Fibroblast of upper back skin (primary cell): Measurements from ENCODE around the gene GAS7.
"Not testable (repeated sequence)": the region's sequence is repeated elsewhere in the genome, so short reads cannot be mapped to it uniquely, and the experiment has no call there.

Experiments
- DNase-seq: peaks from one replicate; pipeline ENCODE4 v3.0.0-alpha.2; 2013

The GAS7 gene

DNA sequence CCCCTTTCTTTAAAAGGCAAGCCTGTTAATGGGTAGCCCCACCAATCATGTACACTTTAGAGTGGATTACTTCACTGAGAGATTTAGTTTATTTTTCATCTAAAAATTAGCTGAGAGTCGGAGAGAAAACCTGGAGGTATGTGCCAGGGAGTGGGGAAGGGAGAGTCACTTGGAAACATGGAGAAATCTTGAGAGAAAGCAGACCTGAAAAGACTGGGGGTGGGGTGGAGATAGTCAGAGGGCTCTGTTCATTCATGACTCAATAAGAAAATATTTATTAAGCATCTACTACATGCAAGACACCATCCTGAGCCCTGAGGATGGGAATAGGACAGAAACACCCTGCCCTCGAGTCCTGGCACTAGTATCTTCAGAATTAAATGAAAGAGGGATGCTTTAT lies 265.9 kb downstream of the GAS7 start:
- peak; percentile 63 for DNase-seq

DNA sequence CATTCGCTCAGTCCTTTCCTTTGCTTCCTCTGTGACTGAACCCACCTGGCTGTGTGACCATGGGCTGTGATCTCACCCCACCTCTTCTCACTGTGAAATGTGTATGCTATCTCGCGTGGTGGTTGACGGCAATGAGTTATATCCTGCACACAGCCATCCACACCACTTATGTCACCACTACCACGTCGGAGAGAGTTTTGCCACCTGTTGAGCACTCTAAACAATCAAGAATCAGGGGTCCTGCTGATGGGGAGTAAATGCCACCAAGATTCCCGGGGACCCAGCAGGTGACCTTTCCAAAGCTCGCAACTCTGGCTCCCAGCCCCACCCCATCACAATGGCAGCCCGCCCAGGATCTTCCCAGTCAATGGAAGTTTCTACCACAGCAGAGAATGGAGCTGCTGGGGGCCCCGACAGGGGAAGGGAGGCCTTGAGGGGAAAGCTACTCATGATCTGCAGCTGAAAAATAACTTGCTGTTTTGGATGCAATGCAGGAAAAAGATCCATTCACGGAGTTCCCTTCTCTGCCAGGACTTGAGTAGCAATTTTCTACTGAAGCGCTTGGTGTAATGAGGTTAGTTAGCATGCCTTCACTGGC lies 267.2 kb downstream of the GAS7 start:
- DNase-seq = no peak

DNA sequence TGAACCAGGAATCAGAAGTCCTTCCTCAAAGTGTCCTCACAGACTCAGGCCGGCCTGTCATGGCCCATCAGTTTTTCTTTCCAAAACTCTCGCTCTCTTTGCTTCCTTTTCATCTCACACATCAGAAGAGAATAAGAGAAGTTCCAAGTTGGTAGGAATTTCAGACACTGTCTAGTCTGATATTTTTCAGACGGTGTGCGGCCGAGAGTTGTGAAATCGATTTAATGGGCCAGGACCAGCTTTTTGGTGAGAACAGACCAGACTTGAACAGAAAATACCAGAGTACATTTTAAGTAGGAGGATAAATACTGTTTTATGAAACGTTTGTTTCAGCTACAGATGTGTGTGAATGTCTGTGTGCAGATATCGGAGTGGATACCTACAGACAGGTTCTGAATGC lies 268.5 kb downstream of the GAS7 start:
- peak; percentile 33 for DNase-seq

DNA sequence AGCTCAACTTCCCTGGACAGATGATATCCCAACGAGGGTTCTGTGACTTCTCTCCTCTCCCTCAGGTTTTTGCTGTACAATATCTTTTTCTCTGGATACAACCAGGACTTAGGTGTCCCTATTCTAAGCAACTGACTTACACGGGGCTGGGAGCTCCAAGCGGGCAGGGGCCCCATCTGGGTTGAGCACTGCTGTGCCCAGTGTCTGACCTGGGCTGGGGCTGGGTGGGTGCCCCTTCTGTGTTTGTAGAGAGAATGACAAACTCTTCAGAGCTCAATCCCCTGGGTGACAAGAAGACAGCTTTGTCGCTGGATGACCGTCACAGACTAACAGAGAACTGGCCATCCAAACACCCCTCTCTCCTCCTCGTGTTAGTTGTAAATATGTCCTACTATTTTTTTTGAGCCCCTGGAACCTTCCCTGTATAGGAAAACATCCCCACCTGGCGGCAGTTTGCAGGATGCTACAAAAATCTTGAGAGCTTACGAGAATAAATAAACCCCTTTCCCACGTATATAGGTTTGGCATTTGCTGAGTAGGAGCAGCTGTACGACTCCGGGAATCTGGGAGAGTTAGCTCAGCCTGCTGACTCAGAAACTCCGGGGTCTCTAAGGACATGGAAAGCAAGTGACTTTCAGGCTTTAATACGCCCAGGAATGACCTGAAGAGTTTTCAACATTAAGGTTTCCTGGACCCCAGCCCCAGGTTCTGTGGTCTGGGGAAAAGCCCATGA lies 269.6 kb downstream of the GAS7 start:
- DNase-seq = peak; percentile 92

DNA sequence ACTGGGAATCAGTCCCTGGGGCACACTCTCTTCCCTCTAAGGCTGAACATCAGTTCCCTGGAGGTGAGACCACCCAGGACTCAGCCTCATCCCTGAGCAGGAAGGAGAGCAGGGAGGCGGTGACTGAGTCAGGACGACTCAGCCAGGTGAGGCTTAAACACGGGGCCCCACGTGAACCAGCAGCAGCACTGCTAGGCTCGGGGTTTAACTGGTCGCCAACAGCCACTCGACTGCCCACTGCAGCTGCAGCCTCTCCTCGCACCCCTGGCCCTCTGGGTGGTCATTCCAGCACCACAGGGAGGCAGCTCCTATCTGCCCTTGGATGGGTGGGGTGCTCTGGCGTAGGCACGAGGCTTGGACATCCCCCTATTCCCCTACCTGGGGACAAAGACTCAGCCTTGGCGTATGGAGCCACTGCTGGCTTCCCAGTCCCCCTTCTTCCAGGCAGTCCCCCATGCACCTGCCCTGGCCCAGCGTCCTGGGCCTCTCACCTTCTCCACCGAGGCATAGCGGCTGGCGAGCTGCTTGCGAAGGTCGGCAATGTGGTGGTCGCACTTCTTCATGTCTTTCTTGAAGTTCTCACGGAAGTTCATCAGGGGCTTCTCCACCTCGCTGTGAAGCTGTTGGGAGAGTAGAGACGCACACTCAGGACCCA lies 272.1 kb downstream of the GAS7 start:
- no peak for DNase-seq

DNA sequence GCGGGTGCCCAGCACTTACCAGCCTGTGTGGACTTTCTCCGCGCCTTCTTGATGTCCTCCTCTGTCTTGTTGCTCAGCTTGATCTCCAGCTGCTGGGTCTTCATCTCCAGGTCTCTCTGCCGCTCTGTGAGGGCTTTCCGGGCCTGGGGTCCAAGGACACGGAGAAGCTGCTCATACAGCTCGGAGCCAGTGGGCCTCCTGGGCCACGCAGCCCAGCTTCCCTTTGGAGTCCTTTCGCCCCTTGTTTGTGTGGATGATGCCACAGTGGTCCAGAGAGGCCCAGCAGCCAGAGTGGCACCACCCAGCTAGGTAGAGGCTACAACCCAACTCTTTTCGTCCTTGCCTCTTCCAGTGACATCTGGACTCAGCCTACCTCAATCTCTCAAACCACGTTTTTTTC lies 272.9 kb downstream of the GAS7 start:
- no peak for DNase-seq

DNA sequence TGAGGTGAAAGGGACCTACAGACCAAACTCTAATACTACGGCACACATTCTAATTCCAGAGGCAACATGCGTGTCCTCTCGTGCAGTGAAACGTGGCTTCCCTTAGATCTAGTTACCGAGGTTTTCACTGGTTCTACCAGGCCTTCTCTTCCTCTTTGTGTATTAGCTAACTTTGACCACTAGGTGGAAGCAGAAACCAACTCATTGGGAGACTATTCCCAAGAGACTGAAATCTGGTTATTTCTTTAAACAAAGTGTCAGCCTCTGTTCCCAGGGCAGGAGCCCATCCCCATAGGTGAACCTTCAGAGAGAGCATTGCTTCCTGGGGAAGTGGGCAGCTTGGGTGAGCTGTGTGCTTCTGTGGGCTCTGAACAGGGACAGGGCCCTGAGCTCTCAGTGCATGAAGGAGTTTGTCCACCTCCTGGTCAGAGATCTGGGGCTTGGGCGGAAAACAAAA lies 273.6 kb downstream of the GAS7 start:
- peak; percentile 78 for DNase-seq

DNA sequence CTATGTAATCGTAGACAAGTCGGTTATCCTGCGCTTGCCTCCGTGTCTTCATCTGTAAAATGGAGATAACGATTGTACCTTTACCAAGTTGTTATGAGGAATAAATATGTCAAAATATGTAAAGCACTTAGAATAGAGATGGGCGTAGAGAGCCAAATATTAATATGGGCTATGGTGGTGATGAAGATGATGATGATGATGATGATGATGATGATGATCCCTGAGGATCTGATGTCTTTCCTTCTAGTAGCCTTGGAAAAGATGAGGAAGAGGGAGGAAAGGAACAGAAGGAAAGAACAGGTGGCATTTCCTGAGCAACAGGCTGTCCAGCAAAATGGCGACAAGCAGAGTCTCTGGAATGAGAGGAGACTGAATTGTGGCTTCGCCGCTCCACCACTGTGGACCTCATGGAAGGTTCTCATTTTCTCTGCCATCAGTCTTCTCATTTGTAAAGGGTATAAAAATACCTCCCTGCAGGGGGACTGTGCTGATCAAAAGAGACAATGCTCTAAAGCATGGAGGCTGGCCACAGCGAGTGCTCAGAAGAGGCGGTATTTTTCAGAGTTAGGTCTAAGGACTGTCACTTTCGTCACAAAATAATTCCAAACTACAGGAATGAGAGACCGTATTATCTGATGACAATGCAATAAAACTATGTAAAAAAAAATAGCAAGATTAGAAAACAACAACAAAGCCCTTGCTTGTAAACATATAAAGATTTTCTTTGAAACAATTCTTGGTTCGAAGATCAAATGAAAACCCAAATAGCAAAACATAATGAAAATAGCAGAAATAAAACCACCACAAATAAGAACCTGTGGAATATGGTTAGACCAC lies 276.2 kb downstream of the GAS7 start:
- DNase-seq = no peak

DNA sequence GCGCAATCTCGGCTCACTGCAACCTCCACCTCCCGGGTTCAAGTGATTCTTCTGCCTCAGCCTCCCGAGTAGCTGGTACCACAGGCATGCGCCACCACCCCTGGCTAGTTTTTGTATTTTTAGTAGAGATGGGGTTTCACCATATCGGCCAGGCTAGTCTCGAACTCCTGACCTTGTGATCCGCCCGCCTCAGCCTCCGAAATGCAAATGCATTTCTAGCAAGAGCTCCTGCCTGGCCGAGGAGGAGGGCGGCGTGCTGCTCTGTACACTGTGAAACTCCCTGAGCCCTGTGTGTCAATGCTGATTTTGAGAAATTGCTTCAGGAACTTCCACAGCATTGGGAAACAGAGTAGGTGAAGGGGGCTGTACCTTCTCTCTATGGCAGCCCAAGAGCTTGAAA lies 277.2 kb downstream of the GAS7 start:
- DNase-seq = not testable (repeated sequence)

DNA sequence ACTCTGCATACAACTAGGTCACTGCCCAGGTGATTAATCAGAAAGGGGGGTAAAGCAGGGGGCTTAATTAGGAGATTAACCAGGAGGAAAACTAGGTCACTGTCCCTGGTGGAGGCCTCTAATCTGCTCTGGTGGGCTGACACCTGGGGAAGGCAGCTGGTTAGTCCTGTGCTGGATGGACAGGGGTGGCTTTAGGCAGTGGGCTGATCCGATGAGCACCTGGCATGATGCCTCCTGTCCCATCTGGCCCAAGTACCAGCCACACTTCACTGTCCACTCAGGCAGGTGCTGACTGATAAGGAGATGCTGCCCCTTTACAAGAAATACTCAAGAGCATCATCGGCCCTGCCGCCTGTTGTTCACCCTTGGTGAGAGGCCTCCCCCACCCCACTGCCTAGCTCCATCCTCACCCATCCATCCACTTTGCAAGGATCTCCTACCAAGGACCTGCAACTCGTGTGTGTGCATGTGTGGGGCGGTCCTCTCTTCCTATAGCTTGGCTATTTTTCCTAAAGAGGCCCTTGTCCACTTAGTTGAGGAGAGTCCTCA lies 279.5 kb downstream of the GAS7 start:
- DNase-seq = no peak

DNA sequence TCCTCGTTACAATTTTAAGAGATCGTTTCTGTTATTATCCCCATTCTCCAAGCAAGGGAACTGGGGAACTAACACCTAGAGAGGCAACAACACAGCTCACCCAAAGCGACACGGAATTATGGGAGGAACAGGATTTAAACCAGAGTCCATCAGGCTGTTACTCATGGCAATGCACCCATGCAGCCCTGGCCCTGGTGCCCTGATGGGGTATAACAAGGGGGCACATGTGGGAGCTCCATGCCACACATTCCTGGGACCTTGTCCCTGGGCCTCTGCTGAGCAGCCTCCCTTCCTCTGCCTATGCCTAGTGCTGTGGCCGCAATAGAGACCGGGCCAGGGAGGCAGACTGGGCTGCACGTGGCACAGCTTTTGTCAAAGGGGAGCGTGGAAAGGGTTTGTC lies 280.1 kb downstream of the GAS7 start:
- DNase-seq = no peak

DNA sequence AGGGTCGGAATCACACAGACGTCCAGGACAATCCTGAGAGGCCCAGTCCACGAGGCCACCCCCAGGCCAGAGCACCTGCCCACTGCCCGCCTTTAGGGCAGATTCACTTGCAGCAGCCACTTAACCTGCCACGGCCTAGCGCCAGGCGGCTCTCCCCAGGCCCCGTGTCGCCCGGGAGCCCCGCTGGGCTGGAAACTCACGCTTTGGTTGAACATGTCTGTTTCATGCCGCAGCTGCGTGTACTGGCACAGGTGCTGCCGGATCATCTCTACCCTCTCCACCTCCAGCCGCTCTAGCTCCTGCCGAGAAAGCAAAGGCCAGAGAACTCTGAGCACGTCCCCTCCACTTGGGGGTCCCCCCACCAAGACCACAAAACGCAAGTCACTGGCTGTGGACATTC lies 280.6 kb downstream of the GAS7 start:
- DNase-seq = no peak

DNA sequence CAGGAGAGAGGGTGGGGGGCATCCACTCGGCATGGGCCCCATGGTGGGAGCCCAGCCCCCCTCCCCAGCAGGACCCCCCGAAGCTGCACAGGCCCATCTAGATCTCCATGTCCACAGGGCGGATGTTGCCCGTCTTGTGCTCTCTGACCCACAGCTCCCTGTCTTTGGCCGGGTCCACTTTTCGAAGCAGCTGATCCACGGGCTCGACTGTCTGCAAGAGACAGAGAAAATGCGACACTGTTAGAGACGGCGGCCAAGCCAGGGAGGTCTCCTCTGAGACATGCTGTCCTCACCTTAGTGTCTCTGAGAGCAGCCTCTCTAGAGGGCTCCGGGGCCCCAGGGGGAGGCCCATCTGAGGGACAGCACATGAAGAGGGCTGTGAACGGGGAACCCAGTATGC lies 281.3 kb downstream of the GAS7 start:
- DNase-seq = no peak

DNA sequence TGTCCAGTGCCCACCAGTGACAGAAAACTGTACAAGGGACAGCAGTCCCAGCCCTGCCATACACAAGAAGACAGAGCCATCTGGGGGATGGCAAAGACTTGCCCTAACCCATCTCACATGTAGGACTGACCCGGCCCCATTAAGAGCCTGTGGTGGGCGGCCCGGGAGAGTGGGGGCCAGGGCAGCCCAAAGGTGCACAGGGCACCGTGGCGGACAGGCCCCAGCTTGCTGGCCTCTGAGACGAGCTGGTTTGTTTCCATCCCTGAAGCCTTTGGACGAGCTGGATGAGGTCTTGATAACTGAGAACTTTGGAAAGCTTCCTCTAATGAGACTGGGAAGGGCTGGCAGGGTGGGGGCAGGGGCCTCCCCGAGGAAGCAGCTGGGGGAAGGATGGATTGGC lies 282.3 kb downstream of the GAS7 start:
- DNase-seq = no peak

DNA sequence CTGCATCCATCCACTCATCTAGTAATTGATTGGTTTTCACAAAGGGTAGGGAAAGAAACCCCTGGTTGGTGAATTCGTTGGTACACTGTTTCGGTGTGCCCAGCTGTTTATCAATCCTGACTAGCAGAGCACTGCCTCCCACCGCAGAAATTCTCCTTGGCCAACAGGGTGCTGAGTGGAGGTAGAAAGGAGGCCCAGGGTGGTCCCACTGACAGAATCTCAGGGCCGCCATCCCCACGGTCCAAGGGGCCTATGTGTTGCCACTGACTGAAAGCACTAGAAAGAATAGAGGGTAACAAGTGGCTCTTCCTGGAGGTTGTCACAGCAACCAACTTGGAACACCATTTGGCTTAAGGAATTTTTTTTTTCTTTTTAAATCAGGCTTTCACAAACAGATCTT lies 284.9 kb downstream of the GAS7 start:
- DNase-seq = no peak

DNA sequence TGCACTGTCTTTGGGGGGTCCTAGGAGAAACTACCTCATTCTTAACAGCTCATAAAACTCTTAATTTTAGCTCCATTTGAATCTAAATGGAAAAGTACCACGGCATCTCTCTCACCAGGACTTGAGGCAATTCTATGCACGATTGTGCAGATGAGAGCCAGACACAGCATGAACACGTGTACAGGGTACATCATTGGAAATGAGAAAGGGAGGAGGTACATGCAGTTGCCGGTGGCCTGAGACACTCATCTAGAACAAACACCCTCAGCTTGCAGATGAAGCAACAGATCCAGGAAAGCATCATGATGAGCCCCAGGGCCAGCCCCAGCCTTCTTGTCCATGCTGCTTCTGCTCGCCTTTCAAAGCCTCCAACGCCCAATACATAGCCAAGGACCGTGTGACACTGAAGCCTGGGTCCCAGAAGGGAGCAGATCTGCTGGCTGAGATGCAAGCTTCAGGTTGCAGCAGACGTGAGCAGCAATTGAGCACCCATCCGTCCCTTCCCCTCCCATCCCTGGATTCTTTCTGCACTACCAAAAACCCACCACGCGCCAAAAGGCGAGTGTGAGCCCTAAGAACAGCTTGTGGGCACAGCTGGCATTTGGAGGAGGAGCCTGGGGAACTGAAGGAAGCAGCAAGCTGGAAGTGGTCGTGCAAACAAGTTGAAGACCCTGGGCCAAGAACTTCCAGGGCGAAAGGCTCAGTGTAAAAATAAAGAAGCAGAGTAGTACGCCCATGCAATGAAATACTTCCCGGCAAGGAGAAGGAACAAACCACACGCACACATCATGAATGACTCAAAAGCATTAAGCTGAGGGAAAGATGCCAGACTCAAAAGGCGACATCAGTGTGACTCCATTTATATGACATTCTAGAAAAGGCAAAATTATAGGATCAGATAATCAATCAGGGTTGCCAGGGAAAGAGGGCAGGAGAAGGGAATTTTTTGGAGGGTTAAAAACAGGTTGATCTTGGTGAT lies 286.0 kb downstream of the GAS7 start:
- DNase-seq = peak; percentile 45

DNA sequence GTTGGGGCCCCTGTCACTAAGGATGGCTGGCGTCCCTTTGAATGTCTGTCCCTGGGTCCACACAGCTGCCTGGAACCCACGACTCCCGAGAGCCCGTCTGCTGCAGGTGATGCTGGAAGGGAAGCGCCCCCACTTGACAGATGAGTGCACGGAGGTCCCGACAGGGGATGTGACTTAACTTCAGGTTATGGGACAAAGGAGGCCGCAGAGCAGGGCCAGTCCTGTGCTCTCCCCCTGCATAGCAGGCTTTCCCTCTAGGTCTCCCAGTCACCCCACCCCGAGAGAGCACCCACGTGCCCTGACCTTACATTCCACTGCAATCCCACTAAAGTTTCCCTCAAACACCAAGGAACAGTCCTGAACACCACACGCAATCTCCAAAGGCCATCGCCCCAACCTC lies 287.3 kb downstream of the GAS7 start:
- DNase-seq = no peak

DNA sequence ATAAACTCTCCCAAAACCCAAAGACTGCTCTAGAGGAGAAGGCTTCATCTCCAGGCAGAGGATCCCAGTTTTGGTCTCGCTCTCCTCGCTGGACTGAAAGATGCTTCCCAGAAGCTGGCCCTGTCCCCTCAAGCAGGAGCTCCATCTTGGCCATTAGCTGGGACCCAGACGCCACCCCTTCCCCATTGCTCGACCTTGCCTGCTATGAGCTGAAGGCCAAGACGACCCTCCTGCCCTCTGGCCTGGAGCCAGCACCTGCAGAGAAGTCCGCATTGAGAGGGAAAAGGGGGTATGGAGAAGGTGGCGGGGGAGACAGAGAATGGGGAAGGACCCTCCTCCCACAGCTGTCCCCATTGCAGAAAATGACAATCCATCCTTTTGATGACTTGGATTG lies 289.8 kb downstream of the GAS7 start:
- no peak for DNase-seq

DNA sequence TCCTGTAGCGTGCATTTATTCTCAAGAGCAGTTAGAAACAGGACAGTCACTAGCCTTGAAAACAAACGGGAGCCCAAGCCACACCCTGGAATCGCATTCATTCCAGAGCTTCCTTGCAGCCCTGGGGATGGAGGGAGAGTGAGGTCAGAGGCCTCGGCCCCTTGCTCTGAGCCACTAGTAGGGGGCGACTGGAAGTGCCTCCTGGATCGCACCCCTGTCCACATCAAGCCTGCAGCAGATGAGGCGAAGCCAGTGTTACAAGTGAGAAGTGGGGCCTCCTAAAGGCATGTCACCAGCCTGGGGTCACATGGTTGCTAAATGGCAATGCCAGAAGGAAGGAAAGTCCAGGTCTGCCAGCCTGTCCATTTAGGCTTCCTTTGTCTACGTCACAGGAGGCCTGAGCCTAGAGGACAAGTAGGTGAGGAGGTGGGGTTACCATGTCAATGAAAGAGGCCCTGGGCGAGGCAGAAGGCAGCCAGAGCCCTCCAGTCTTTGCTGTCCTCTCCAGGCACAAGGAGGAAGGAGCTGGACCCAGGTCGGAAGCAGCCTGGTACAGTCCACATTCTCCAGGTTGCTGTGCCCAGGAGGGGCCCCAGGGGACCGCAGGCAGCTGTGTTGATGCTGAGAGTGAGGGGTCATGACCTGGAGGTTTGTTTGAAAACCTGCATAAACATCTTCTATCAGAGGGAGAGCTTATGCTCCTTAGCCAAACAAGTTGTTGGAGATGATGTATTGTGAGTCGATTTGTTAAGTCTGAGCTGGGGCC lies 290.3 kb downstream of the GAS7 start:
- no peak for DNase-seq

DNA sequence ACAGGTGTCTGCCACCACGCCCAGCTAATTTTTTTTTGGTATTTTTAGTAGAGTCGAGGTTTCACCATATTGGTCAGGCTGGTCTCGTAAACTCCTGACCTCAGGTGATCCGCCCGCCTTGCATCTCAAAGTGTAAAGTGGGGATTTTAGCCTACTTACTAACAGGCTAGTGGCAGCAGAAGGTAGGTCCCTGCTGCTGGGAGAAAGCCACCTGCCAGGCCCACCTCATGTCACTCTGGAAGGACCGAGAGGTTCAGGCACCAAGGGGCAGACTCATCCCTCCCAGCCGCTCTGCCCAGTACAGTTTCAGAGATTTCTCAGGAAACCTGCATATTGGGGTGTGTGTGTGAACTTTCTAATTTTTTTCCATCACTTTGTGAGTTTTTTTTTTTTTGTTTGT lies 291.3 kb downstream of the GAS7 start:
- DNase-seq = no peak

DNA sequence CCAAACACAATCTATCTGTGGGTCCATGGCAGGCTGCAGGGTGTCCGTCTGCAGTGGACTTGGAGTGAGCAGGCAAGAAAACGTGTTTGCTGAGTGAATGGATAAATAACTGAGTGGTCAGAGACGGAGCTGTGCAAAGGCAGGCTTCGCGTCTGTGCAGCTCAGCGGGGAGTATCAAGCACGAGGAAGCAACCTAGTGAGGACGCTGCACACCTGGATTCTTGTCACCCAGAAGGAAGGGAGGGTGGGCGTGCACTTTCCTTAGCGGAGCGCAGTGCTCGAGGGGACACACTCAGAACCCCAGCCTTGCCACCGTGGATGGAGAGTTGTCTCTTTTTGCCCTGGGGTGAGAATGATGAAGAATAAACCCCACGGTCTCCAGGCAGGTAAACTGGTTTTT lies 291.8 kb downstream of the GAS7 start:
- no peak for DNase-seq
